CD4-positive, alpha-beta T cell treated with Interleukin-4 for 4 hours (primary cell): Measurements from ENCODE around the gene UBE2D3.

Experiments used
- DNase-seq: peaks from one replicate; pipeline ENCODE4 v3.0.0-alpha.2; 2020

The UBE2D3 gene

DNA sequence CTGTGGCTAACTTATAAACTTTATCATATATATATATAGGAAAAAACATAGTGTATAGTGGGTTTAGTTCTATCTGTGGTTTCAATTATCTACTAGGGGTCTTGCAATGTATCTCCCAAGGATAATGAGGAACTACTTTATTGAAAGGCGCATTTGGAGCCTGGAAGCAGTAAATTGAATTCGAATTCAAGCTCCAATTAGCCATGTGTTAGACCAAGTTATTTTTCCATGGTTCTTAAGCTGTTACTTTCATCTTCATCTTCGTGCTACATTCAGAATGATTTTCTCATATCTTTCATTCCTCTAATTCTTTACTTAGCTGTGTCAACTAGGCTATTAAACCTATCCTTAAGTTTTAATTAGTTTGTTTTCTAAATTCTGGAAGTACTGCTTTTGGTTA lies 39.4 kb downstream of the UBE2D3 start:
- DNase-seq, result no peak

DNA sequence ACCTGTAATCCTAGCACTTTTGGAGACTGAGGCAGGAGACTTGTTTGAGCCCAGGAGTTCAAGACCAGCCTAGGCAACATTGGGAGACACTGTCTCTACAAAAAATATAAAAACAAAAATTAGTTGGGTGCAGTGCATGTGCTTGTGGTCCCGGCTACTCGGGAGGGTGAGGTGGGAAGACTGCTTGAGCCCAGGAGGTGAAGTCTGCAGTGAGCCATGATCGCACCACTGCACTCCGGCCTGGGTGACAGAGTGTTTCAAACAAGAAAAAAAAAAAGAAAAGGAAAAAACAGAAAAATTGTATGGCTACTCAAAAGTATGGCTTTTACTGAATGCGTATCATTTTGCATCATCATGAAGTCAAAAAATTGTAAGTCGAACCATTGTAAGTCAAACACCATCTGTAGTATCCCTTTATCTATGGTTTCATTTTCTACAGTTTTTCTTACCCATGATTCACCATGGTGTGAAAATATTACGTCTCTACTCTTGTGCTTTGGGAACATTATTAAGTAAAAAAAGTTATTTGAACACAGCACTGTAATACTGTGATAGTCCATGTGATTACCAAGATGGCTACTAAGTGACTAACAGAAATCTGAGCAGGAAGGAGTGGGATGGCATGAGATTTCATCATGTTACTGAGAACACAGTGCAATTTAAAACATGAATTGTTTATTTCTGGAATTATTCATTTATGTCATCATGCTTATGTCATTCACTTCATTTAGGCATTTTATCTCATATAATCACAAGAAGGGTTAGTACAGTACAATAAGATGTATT lies 40.1 kb downstream of the UBE2D3 start:
- no peak for DNase-seq

DNA sequence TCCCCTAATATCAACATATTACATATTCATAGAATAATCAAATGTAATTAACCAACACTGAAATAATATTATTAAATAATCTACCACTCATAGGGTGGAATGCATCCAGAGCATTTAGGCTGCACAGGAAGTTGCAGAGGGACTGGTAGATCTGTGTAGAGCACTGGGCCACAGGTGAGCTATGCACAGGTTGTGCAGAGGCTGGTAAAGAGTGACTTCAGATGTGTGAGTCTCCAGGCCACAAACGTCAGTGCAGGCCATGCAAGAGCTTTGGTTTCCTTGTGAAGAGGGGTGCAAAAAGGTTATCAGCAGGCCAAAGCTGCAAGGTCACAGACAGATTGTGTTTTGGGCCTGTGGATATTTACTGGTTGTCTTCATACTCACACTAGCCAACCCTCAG lies 41.1 kb downstream of the UBE2D3 start:
- no peak for DNase-seq

DNA sequence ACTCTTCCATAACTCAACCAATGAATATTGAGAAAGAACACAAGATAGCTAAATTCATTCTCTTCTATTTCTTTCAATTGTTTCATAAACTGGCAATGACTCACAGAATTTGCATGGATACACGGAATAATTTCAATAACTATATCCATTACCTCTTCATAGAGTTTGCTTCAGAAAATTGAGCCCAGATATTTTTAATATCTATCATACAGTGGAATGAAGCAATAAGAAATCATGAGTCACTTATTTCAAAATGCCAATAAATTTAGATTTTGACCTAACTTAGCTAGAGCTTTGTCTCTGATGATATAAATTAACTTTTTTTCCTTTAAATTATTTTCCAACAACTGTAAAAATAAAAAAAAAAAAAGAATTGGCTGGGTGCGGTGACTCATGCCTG lies 44.3 kb downstream of the UBE2D3 start:
- no peak for DNase-seq

DNA sequence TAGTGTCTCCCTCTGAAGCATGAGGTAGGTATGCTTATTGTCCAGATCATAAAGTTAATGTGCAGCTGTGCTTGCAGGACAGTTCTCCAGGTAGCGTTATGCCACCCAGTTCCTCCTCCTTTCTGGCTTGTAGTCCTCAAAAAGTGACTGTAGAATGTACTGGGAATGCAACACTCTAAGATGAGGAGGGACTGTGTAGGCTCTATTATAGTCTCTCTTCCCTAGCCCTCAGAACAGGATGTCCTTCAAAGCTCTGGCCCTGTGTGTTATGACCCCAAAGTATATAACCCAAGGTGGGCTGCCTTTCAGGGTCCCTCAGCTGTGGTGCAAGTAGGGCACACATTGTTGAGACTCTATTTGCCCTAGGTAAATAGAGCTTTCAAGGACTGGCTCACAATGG lies 45.8 kb downstream of the UBE2D3 start:
- DNase-seq, result no peak

DNA sequence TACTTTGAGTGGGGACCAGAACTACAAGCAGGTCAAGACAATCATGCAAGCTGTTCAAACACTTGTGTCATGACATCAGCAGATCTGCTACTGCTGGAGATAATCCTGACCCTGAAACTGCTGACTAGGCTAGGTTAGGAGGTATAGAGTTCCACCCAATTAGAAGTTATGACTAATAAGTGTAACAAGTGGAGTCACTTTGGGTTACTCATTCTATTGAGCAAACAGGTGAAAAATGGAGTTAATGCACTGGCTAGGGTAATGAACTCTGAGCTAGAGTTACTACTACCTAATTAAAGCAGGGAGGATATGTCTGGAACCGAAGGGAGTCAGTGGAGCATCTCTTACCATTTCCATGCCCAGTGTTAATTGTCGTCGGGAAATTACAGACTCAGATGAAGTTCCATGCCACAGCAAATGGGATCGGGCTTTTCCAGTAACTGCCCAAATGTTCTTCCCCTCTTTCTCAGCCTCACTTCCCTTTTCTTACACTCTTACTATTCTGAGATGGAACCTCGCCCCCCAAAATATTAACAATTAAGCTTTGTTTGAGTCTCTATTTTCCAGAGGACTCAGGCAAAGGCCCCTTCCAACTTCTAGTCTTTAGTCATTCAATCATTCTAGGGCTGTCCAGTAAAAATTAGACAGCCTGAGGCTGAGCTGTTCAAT lies 46.7 kb downstream of the UBE2D3 start:
- DNase-seq, result no peak

DNA sequence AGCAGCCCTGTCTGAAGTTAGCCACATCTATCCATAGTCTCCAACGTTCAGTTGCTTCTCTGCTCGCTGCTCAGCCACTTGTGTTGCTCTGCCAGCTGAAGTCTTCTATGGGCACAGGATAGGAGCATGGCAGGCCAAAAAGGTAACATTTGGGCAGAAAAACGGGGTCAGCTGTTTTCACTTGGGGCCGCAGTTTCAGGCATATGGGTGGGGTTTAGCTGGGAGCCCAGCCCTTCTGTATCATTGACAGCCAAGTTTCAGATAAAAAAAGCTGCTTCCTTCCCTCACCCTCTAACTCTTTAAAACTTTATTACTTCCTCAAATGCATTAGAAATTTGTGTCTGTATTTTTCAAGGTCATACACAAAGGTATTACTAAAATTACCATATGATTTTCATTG lies 48.1 kb downstream of the UBE2D3 start:
- no peak for DNase-seq

DNA sequence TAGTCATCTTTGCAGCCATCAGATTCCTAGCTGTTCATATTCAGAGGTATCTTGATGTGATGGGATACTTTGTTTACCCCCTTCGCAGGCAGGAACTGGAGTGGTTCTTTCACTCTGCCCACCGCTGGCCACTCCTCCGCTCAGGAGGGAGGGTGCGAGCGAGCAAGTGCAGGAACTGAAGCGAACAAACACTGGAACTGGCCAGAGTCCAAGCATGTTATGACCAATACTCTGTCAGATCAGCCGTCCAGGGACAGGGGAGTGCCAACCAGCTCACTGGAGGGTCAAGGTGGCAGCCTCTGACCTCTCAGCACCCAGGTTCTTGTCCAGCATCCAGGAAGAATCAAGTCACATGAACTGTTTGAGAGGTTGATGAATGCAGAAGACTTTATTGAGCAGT lies 48.6 kb downstream of the UBE2D3 start:
- no peak for DNase-seq

DNA sequence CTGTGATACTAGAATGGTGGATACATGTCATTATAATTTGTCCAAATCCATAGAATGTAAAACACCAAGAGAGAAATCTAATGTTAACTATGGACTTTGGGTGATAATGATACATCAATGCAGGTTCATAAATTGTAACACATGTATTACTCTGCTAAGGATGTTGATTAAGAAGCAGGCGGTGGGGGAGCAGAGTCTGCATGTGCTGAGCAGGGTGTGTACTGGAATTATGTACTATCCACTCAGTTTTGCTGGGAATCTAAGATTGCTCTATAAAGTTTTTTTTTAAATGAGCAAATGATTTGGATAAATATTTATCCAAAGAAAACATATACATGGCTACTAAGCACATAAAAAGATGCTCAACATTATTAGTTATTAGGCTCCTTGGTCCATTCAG lies 51.5 kb downstream of the UBE2D3 start:
- no peak for DNase-seq

DNA sequence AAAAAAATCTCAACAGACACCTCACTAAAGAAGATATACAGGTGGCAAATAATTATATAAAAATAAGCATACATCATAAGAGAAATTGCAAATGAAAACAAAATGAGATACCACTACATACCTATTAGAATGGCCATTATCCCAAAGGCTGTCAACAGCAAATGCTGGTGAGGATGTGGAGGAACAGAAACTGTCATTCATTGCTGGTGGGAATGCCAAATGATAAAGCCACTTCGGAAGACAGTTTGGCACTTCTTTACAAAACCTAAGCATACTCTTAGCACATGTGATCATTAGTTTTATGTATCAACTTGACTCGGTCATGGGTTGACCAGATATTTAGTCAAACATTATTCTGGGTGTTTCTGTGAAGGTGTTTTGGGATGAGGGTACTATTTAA lies 53.1 kb downstream of the UBE2D3 start:
- DNase-seq, result no peak

DNA sequence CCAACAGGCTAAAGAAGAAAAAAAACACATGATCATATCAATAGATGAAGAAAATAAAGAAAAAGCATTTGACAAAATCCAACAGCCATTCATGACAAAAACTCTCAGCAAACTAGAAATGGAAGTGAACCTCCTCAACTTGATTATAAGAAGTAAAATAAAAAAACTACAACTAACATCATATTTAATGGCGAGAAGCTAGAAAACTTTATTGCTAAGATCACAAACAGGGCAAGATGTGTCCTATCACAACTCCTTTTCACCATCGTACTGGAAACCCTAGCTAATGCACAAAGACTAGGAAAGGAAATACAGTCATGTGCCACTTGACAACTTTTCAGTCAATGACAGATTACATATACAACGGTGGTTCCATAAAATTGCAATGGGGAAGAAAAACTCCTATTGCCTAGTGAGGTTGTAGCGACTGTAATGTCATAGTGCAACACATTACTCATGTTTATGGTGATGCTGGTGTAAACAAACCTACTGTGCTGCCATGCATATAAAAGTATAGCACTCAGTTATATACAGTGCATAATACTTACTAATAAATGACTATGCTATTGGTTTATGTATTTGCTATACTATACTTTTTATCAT lies 54.5 kb downstream of the UBE2D3 start:
- DNase-seq, result no peak

DNA sequence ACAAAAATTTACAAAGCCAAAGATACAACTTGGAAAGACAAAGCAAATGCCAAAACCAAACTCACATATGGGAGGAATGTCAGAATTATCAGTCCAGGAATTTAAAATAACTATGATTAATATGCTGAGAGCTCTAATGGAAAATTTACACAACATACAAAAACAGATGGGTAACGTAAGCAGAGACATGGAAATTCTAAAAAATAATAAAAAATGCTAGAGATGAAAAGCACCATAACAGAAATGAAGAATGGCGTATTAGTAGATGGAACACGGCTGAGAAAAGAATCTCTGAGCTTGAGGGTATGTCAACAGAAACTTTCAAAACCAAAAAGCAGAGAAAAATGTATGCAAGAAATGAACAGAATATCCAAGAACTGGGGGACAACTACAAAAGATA lies 62.5 kb downstream of the UBE2D3 start:
- DNase-seq, result no peak

DNA sequence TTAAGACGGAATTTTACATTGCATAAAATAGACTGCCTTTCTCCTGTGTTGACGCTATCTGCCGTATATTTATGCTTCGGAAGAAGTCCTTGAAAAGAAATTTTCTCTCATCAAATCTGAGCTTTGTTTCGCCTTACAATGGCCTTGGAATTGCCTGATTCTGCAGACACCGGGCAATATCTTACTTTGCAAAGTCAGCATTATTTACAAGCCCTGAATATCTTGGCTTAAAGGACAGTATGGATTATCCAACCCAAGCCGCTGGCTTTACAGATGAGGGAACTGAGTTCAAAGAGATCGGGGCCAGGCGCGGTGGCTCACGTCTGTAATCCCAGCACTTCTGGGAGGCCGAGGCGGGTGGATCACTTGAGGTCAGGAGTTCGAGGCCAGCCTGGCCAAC lies 65.4 kb downstream of the UBE2D3 start:
- no peak for DNase-seq

DNA sequence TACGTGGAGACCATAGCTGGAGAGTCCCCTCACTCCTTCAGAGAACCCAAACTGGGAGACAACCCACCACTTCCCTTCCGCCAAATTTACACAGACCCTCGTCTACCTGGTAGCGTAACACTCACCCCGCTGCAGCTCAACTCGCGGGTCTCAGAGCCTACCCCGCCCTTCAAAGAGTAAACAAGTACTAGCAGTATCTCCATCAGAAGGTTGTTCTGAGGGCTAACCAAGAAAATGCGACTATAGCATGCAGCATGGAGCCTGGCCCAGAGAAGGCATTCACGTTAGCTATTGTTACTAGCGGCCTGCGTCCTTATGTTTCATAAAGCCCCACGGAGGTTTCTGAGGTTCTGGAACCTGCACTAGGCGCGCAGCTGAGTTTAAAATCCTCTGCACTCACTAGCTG lies 66.1 kb downstream of the UBE2D3 start:
- peak; percentile 4 for DNase-seq

DNA sequence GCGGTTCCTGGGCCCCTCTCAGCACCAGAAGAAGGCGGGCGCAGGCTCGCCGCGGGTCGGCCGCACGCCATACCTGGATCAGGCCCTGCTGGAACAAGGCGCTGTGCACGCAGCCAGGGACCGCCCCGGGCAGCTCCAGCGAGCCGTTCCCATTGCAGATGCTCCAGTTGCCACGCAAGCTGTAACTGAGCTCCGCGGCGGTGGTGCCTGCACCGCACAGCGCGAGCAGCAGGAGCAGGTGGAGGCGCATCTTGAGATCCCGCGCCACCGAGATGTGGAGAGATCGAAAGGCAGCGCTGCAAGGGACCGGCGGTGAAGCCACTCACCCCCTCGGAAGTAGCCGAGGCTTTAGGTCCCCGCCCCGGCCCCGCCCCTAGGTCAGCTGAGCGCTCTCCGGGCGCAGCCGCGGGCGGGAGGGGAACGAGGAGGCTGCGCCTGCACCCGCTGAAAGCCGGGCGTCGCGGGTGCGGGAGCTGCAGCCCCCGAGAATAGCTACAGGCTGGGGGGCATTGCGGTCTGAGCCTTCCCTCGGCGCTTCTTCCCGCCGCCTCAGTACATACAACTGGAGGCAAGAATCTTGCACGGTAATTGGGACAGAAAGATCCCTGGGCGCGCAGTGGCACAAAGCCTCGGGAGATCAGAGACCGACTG lies 66.6 kb downstream of the UBE2D3 start, which contains the start of gene MANBA:
MANBA (minus strand) TSS at position 324 of the 651 bp plus-strand sequence; CDS start at position 250, 74 bp downstream.
- peak; percentile 79 for DNase-seq

DNA sequence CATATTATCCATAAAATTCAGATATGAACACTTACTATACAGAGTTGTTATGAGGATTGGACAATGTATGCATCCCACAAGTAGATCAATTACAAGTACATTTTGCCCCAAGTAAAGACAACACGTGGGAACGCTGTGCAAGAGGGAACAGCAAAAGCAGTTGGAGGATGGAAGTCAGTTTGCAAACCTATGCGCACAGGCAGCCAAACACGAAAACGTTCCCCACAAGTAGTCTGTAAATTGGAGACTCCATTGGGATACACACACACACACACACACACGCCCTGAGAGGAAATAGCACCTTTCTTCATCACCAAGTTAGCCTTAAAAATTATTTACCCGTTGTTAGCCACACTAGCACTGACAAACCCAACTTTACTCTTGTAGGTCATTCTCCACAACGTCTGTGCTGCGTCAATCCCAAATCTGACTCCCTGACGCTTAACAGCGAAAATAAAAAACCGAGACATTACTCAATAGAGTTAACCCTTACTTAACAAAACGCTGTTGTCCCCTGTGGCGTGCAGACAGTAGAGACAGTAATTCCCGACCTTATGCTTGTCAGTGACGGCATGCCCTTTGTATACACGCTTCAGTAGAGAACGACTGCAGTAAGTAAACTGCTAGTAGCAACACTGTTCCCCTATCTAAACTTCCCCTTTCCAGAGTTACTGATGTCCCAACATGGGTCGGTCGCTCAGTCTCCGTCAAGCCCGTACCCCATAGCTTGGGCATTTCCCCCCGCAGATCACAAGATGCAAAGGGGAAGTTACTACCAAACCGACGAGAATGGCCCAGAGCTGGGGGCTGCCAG lies 67.3 kb downstream of the UBE2D3 start:
- DNase-seq, result peak; percentile 42

DNA sequence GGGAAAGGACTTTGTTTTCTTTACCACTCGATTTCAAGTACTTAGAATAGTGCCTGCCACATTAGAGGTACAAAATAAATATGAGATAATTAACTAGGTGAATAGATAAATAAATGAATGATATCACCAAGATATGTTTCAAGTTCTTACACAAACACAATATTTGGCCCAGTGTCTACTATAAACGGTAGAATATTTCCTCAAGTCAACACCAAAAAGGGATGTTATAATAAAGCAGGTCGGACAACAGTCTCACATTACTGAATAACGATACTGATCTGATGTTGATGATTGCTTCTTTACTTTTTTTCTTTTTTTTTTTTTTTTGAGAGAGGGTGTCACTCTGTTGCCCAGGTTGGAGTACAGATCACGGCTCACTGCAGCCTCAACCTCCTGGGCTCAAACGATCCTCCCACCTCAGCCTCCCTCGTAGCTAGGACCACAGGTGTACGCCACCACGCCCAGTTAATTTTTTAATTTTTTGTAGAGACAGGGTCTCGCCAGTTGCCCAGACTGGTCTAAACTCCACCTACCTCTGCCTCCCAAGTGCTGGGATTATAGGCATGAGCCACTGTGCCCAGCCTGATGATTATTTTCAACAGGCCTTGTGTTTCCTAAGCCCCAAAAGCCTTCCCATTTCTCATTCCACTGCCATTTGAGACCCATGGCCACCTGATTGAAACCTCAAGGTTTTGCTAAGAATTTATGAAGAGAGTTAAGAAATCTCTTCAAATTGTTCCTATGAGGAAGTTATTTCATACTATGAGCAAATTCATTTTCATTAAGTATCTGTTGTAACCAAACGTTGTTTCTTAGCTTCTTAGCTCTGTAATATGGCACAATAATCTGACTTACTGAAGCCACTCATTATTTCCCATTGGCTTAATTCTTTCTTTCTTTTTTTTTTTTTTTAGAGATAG lies 68.8 kb downstream of the UBE2D3 start:
- no peak for DNase-seq

DNA sequence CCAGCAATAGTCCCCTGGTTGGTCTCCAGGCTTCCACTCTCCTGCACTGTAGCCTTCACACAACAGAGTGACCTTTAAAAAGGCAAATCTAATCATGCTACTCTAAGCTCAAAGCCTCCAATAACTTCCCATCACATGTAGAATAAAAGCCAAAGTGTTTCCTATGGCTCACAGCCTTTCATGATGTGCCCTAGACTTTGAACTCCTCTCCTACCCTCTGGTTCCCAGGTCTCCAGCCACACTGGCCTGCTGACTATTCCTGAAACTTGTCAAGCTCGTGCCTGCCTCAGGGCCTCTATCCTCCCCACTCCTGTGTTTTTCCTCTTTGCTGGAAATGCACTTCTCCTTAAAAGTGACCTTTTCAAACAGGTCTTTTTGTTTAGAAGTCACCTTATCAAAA lies 69.7 kb downstream of the UBE2D3 start:
- no peak for DNase-seq

DNA sequence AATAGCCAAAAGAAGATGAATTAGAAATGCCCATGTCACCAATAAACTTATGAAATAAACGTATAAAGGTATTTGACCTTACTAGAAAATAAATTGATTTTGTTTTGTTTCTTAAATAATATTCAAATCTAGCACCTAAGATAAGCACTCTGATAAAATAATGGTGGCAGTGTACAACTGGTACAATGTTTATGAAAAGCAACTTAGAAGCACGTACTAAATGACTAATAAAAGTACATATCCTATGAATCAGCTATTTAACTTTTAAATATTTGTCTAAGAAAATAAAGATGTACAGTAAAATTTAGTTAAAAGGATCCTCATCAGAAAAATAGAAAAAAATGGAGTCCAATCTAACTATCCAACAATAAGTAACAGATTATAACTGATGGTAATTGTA lies 73.3 kb downstream of the UBE2D3 start:
- no peak for DNase-seq

DNA sequence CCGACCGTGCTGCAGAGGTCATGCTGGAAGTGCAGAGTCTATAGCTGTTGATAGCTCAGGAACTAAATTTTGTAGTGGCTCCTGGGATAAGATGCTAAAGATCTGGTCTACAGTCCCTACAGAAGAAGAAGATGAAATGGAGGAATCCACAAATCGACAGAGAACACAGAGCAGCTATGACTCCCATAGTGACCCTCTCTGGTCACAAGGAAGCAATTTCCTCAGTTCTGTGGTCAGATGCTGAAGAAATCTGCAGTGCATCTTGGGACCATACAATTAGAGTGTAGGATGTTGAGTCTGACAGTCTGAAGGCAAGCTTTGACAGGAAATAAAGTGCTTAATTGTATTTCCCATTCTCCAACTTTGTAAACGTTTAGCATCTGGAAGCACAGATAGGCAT lies 75.4 kb downstream of the UBE2D3 start:
- DNase-seq, result no peak
